ENCODE data around the gene ACTRT2. TPM values are rescaled to one million over a fixed set of nuclear protein-coding genes. Genes with fewer than 3 reads are reported as not detected.

ACTRT2 gene
- polyA plus RNA-seq, 3 donors, result not detected

DNA sequence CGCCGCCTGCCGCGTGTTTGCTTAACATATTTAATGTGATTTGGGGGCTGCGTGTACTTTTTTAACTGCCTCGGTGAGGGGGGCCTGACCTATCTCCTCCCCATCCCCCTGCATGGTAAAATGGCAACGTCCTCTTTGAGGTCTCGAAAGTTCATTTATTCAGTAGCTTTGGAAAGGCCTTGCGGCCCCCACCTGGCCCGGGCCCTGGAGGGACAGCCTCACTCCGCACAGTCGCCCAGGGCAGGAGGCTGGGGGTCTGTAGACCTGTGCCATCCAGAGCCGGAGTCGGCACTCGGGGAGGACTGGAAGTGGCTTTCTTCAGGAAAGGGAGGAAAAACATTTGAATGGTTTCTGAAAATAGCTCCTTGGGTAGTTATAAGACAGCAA lies 38.0 kb upstream of the ACTRT2 start:
- no peak for DNase-seq

DNA sequence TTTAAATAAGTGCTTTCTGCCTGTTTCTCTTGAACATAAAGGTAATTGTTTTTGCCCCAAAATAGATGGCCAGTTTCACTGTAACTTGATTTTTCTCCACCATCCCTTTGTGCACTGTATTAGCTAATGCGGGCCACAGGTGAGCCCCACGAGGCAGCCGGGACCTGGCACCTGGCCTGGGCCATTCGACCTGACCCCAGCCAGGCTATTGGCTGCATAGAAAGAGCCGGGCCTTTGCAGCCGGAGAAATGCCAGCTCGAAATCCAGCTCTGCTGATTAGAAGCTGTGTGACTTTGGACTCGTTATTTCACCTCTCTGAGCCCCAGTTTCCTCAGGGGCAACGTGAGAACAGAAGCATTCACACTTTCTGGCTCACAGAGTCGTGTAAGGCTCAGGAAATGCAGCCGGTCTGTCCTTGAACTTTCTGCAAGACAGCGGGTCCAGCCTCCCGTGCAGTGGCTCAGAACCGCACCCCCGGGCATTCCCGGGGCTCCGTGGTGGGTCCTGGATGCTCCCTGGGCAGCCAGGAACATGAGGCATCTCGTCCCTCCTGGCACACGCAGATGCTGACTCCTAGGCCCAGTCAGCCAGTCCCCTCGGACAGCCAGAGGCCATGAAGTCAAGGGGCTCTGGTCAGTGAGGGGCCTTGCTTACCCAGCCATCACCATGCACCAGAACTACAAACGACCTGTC lies 37.4 kb upstream of the ACTRT2 start:
- no peak for DNase-seq

DNA sequence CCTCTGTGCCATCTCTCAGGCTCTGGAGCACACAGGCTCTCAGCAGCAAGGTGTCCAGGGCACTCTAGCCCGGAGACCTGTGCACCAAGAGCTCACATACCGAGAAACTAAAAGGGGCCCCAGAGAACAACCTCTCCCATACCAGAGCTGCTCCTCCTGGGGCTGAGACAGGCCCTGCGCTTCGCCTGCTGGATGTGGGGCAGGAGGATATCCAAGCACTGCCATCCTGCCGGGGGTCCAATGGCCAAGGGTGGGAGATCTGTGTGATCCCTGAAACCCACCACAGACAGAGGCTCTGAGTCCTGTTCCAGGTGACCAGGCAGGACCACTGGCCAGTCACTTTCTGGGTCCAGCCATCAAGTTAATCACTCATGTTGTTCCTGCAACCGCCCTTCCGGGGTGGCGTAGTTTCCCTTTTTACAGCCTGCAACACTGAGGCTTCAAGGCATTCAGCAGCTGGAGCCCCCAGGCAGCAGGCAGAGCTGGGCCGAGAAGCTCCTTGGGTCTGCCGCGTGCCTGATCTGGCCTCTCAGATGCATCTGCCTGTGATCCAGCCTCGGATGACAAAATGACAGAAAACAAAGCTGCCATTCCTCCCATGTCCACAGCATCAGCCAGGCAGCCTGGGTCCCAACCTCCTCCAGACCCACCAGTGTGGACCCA lies 36.7 kb upstream of the ACTRT2 start:
- no peak for DNase-seq

GRCh38 chr1:2985067-2985561 lies 36.2 kb upstream of the ACTRT2 start:
- DNase-seq, result peak; percentile 80

DNA sequence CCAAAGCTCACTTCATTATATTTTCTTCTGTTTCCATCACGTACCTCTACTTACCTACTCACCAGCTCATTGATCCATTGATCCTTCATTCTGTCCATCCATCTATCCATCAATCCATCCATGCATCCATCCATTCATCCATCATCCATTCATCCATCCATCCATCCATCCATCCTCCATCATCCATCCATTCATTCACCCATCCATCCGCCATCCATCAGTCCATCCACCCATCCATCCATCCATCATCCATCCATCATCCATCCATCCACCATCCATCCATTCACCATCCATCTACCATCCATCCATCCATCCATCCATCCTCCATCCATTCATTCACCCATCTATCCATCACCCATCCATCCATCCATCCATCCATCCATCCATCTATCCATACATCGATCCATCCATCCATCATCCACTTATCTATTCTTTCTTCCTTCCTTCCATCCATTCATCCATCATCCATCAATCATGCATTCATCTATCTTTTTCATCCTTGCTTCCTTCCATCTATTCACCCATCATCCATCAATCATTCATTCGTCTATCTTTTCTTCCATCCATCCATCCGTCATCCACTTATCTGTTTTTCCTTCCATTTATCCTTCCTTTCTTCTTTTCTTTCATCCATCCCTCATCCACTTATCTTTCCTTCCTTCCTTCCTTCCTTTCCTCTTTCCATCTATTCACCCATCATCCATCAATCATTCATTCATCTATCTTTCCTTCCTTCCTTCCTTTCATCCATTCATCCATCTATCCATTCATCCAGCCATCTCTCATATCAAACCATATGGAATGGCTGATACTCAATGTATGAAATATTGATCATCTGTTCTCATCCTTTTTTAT lies 35.3 kb upstream of the ACTRT2 start:
- no peak for DNase-seq

- no peak for DNase-seq
Measured at GRCh38 chr1:2986549-2987305, 34.5 kb upstream of the ACTRT2 start.

- no peak for DNase-seq
Measured at GRCh38 chr1:2987773-2988172, 33.5 kb upstream of the ACTRT2 start.

- no peak for DNase-seq
Measured at GRCh38 chr1:2988256-2988655, 33.0 kb upstream of the ACTRT2 start.

DNA sequence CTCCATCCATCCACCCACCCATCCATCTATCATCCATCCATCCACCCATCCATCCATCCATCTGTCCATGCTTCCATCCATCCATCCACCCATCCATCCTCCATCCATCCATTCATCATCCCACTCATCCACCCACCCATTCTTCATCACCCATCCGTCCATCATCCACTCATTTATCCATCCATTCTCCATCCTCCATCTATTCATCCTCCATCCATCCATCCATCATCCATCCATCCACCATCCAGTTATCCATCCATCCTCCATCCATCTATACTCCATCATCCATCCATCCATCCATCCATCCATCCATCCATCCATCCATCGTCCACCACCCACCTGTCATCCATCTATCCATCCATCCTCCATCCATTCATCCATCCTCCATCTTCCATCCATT lies 32.1 kb upstream of the ACTRT2 start:
- DNase-seq, result no peak

DNA sequence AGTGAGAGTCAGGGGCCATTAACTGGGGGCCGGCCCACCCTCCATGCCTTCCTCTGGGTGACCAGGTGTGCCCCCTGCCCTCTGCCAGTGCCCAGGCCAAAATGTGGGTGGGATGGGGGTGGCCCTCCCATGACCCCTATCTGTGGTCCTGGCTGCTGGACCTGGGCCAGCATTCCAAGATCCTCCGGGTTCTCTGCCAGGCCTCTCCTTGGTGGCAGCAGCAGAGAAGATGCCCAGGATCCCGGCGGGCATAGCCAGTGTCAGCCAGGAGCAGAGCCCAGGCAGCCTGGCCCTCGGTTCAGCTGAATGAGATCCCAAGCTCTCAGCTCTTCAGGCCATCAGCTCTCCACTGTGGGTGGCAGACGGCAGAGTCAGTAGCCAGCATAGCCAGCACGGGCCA lies 31.3 kb upstream of the ACTRT2 start:
- DNase-seq, result no peak

DNA sequence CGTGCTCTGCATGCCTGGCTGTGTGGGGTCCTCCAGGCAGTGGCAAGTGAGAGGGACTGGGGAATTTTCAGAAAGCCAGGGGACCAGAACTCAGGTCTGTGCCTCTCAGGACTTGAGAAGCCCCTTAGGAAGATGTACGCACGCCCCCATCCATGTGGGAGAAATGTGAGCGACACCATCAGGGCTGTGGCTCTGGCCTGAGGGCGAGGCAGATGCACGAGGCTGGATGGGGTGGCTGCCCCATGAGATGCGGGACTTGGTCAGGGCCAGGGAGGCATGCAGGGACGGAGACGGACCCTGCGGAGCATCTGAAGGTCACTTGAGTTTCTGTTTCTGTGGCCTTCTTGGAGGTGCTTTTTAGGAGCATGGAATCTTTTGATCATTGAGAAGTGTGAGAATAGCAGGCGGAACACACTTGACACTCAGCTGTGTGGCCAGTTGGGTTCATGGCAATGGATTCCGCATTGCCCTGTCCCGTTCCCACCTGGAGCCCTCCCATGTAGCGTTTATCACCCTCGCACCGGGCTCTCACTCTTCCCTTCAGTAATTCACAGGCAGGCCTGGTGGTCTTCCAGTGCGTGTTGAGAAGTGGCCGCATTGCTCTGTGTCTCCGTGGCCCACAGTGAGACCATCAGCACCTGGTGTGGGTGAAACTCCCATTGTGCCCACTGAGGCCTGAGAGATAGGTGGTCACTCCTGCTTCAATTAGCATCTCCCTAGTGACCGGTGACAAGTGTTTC lies 30.7 kb upstream of the ACTRT2 start:
- no peak for DNase-seq

DNA sequence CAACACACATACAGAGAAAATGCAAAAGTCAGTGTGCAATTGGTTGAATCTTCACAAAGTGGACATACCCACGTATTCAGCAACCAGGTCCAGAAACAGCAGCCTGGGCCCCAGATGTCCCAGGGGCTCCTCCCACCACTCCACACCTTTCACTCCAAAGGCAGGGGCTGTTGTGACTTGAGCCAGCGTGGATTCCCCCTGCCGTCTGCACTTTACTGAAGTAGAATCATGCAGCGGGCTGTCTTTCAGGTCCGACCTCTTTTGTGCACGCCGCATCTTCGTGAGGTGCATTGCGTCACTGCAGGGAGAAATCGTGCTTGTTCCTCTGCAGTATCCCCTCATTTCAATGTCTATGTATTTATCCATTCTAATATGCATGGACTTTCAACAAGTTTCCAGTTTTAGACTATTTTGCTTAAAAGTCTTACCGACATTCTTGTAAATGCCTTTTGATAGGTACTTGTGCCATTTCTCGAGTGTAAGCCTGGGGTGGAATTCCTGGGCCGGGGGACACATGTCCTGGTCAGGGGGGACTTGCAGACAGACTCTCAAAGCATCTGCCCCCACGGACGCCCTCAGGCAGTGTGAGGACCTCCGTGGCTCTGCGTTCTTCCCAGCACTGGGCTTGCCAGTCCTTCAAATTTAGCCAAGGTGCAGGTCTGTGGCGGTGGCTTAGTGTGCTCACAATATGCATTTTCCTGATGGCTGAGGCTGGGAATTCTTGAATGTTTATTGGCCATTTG lies 29.3 kb upstream of the ACTRT2 start:
- DNase-seq, result no peak

DNA sequence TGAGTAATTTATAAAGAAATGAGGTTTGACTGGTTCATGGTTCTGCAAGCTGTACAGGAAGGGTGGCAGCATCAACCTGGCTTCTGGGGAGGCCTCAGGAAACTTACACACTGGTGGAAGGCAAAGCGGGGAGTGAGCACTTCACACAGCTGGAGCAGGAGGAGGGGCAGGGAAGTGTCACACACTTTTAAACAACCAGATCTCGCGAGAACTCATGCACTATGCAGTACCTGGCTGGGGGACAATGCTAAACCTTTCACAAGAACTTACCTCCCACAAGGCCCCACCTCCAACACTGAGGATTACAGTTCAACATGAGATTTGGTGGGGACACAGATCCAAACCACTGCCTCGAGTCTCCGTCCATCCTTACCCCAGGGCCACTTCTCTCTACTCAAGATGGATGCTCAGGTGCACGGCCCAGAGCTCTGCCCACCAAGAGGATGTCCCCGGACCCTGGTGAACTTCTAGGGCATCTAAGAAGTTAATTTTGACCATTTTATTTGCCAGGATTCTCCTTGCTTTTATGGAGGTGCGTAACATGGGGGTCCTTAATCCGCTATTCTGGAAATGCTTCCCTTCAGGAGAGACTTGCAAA lies 22.7 kb upstream of the ACTRT2 start:
- no peak for DNase-seq

GRCh38 chr1:2999138-2999537 lies 22.1 kb upstream of the ACTRT2 start:
- no peak for DNase-seq

DNA sequence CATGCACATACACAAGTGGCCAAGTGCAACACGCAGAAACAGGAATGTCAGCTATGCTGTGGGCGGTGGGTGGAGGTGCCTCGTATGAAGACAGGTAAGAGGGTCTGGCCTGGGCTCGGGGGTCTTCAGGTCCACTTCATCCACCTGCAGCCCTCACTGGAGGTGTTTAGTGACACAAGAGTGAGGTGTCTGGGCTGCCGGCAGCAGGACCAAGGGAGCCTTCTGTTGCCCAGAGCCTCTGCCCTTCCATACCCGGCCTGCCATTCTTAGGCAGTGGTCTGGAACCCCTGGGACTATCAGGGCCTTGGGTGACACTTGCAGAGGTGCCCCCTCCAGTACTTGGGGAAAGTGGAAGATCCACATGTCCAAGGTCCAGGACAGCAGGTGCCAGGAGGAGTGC lies 21.7 kb upstream of the ACTRT2 start:
- no peak for DNase-seq

GRCh38 chr1:3000214-3000613 lies 21.1 kb upstream of the ACTRT2 start:
- no peak for DNase-seq

- DNase-seq, result no peak
Measured at GRCh38 chr1:3000671-3001470, 20.4 kb upstream of the ACTRT2 start.

GRCh38 chr1:3001471-3002348 lies 19.6 kb upstream of the ACTRT2 start:
- DNase-seq, result no peak
